Natural killer cell treated with Interleukin-12 subunit alpha and Interleukin-12 subunit beta and Interleukin-15 and Interleukin-18, amount 100 ng/mL, for 72 hours (primary cell): Measurements from ENCODE around the gene LRP4. TPM values are rescaled to one million over a fixed set of nuclear protein-coding genes. Genes with fewer than 3 reads are reported as not detected.

Experiments
- ATAC-seq, 2 donors: fragments of 150-1000 bp; cut with Tn5 transposase in 1 of 2; sonication (Bioruptor Pico), chemical (Tn5 transposase) in 1 of 2; 2 replicates each; pipeline ENCODE4 v1.10.0; 2021
- DNase-seq: peaks from one replicate; pipeline ENCODE4 v3.0.0; 2022; ENCODE audit warnings: low spot score
- H3K27ac Mint-ChIP-seq, 2 donors: 1 replicate in 1 of 2; 2 replicates in 1 of 2; pipeline ENCODE4 v1.8.0; 2022; ENCODE audit warnings: mixed read lengths in 2 of 2, mild to moderate bottlenecking in 1 of 2, moderate library complexity in 1 of 2
- H3K27me3 Mint-ChIP-seq, 2 donors: 1 replicate in 1 of 2; 2 replicates in 1 of 2; pipeline ENCODE4 v1.8.0; 2022; ENCODE audit warnings: mixed read lengths in 2 of 2
- H3K36me3 Mint-ChIP-seq: one replicate; pipeline ENCODE4 v1.8.0; 2022; ENCODE audit warnings: mixed read lengths
- H3K4me1 Mint-ChIP-seq, 2 donors: 1 replicate in 1 of 2; 2 replicates in 1 of 2; pipeline ENCODE4 v1.8.0; 2022; ENCODE audit warnings: low read depth in 2 of 2, mixed read lengths in 2 of 2, mild to moderate bottlenecking in 1 of 2
- H3K4me3 Mint-ChIP-seq: one replicate; pipeline ENCODE4 v1.8.0; 2022; ENCODE audit warnings: mixed read lengths
- H3K9me3 Mint-ChIP-seq: 2 replicates; pipeline ENCODE4 v1.8.0; 2022; ENCODE audit warnings: mixed read lengths
- total RNA-seq, 2 donors: library from RNA; stranded (reverse); gene quantifications; one replicate each; pipeline ENCODE4 v1.2.3, GENCODE V29; 2022

The LRP4 gene
- total RNA-seq, 2 donors from 2014 or later = 0.90 to 2.6 TPM

- no peak overlapping the region for H3K27ac Mint-ChIP-seq
- H3K9me3 Mint-ChIP-seq = no peaks in the 10 kb centered on the region
- H3K4me1 Mint-ChIP-seq = no peaks in the 10 kb centered on the region
- no peak for ATAC-seq
- no peak overlapping the region for H3K4me3 Mint-ChIP-seq
- DNase-seq = no peak
- H3K36me3 Mint-ChIP-seq = no peaks in the 10 kb centered on the region
- no peaks in the 10 kb centered on the region for H3K27me3 Mint-ChIP-seq
Measured at GRCh38 chr11:46895821-46896220, 22.5 kb downstream of the LRP4 start.

GRCh38 chr11:46894961-46895360 lies 23.4 kb downstream of the LRP4 start:
- Mint-ChIP-seq H3K27me3 (no peaks in the 10 kb centered on the region), H3K9me3 (no peaks in the 10 kb centered on the region), H3K27ac (no peak overlapping the region), H3K36me3 (no peaks in the 10 kb centered on the region), H3K4me1 (no peaks in the 10 kb centered on the region), H3K4me3 (no peak overlapping the region)
- ATAC-seq (no peak), DNase-seq (no peak)

GRCh38 chr11:46894506-46894905 lies 23.8 kb downstream of the LRP4 start:
- Mint-ChIP-seq H3K27ac (no peak overlapping the region), H3K4me3 (no peak overlapping the region), H3K9me3 (no peaks in the 10 kb centered on the region), H3K36me3 (no peaks in the 10 kb centered on the region), H3K4me1 (peaks cover 0 to 3% of the 10 kb centered on the region in 2 donors), H3K27me3 (no peaks in the 10 kb centered on the region)
- DNase-seq = no peak
- peak in 1 of 2 donors; percentile 26 for ATAC-seq

- H3K4me3 Mint-ChIP-seq = no peak overlapping the region
- no peaks in the 10 kb centered on the region for H3K9me3 Mint-ChIP-seq
- H3K4me1 Mint-ChIP-seq = peaks cover 0 to 3% of the 10 kb centered on the region in 2 donors
- H3K27me3 Mint-ChIP-seq = peaks cover 0 to 3% of the 10 kb centered on the region in 2 donors
- H3K27ac Mint-ChIP-seq = no peak overlapping the region
- ATAC-seq (no peak), DNase-seq (no peak)
- no peaks in the 10 kb centered on the region for H3K36me3 Mint-ChIP-seq
Measured at GRCh38 chr11:46892838-46893237, 25.5 kb downstream of the LRP4 start.

DNA sequence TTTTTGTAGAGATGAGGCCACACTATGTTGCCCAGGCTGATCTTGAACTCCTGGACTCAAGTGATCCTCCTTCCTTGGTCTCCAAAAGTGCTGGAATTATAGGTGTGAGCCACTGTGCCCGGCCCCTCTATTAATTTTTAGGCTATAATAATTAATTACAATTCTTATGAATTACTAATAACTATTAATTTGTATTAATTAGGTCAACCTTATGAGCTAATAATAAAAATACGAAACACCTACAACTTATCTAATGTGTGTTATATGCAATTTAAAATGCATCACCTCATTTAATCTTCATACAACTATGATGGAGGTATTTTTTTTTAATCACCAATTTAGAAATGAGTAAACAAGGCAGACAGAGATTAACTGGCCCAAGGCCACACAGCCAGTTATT lies 26.2 kb downstream of the LRP4 start:
- Mint-ChIP-seq H3K27ac (no peak overlapping the region), H3K36me3 (no peaks in the 10 kb centered on the region), H3K9me3 (no peaks in the 10 kb centered on the region), H3K4me1 (peaks cover 0 to 3% of the 10 kb centered on the region in 2 donors), H3K27me3 (peaks cover under 1 to 3% of the 10 kb centered on the region in 2 donors), H3K4me3 (no peak overlapping the region)
- ATAC-seq (no peak), DNase-seq (no peak)

GRCh38 chr11:46890665-46891064 lies 27.7 kb downstream of the LRP4 start:
- Mint-ChIP-seq H3K27ac (no peak overlapping the region), H3K36me3 (no peaks in the 10 kb centered on the region), H3K4me3 (no peak overlapping the region), H3K9me3 (no peaks in the 10 kb centered on the region), H3K27me3 (peaks cover 6 to 8% of the 10 kb centered on the region in 2 donors), H3K4me1 (peaks cover 0 to 3% of the 10 kb centered on the region in 2 donors)
- DNase-seq (no peak), ATAC-seq (no peak)

DNA sequence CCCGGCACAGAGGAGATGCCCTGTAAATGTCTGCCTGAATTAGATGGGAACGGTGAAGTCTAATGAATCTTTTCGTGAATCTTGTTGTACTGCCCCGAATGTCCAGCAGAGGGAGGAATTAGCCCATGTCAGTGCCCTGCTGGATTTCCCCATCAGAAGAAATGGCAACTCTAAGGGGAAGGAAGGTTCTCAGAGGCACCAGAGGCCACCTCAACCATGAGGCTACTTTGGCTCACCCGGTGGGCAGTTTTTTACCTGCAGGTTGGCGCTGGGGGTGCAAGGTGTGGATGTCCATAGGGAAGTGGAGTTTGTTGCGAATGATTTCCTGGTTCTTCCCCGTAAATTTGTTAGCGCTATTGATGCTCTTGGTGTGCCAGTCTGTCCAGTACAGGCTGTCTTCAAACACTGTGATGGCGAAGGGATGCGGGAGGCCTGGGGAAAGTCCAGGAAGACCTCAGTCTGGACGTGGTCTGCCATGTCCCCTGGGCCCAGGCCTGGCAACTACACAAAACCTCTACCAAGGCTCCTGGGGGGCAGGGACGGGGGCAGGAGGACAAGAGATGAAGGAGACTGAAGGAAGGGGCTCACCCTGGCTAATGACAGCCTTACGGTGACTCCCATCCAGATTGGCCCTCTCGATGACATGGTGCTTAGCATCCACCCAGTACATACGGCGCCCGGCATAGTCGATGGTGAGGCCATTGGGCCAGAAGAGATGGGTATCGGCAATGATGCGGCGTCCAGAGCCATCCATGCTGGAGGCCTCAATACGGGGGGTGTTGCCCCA lies 28.5 kb downstream of the LRP4 start:
- no peaks in the 10 kb centered on the region for H3K36me3 Mint-ChIP-seq
- DNase-seq (peak; percentile 73), ATAC-seq (peak; percentile 73 to 80)
- peak overlapping the region in 1 of 2 donors; percentile 8 for H3K27ac Mint-ChIP-seq
- peaks cover 6 to 8% of the 10 kb centered on the region in 2 donors for H3K27me3 Mint-ChIP-seq
- H3K9me3 Mint-ChIP-seq = no peaks in the 10 kb centered on the region
- no peak overlapping the region for H3K4me3 Mint-ChIP-seq
- H3K4me1 Mint-ChIP-seq = peaks cover 0 to 3% of the 10 kb centered on the region in 2 donors

DNA sequence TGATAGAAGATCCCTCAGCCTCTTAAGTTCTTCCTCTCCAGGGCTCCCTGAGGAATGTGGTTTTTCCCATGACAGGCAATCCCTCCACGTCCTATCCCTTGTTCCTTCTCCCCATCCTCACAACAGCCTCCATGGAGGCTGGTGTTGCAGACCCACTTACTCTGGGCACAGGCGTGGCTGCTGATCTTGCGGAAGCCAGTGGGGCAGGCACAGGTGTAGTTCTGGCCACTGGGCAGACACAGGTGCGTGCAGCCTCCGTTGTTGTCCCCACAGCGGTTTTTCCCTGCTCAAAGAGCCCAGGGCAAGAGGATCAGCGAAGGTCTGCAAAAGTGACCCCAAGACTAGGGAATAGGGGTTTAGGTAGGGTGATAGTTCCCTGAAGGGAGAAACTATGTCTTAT lies 29.1 kb downstream of the LRP4 start:
- Mint-ChIP-seq H3K27me3 (peaks cover 6 to 8% of the 10 kb centered on the region in 2 donors), H3K9me3 (no peaks in the 10 kb centered on the region), H3K4me3 (no peak overlapping the region), H3K36me3 (no peaks in the 10 kb centered on the region), H3K4me1 (peaks cover 0 to 3% of the 10 kb centered on the region in 2 donors), H3K27ac (no peak overlapping the region)
- DNase-seq (no peak), ATAC-seq (peak in 1 of 2 donors; percentile 20)

DNA sequence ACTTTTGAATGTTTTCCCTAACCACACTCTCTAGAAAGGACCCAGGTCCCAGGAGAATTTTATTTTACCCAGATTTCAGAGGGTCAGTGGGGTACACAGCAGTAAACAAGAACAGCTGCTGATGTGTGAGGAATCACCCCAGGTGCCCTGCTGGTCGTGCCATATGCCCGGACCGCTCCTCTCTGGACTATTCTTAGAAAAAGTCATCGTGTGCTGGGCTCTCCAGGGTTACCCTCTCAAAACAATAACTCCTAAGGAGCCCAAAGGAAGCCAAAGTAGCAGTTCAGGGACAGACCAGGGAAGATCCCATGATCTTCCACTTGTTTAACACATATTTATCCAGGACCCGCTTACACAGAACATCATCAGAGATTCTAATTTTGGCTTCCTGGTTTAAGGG lies 29.7 kb downstream of the LRP4 start:
- Mint-ChIP-seq H3K4me1 (peaks cover 0 to 3% of the 10 kb centered on the region in 2 donors), H3K27me3 (peaks cover 10 to 12% of the 10 kb centered on the region in 2 donors), H3K9me3 (no peaks in the 10 kb centered on the region), H3K4me3 (no peak overlapping the region), H3K27ac (no peak overlapping the region), H3K36me3 (no peaks in the 10 kb centered on the region)
- no peak for ATAC-seq
- DNase-seq = no peak

GRCh38 chr11:46886211-46886610 lies 32.1 kb downstream of the LRP4 start:
- Mint-ChIP-seq H3K4me1 (peaks cover 0 to 3% of the 10 kb centered on the region in 2 donors), H3K36me3 (no peaks in the 10 kb centered on the region), H3K9me3 (no peaks in the 10 kb centered on the region), H3K27ac (no peak overlapping the region), H3K4me3 (no peak overlapping the region), H3K27me3 (peaks cover 12 to 15% of the 10 kb centered on the region in 2 donors)
- DNase-seq = no peak
- ATAC-seq = peak in 1 of 2 donors; percentile 8

DNA sequence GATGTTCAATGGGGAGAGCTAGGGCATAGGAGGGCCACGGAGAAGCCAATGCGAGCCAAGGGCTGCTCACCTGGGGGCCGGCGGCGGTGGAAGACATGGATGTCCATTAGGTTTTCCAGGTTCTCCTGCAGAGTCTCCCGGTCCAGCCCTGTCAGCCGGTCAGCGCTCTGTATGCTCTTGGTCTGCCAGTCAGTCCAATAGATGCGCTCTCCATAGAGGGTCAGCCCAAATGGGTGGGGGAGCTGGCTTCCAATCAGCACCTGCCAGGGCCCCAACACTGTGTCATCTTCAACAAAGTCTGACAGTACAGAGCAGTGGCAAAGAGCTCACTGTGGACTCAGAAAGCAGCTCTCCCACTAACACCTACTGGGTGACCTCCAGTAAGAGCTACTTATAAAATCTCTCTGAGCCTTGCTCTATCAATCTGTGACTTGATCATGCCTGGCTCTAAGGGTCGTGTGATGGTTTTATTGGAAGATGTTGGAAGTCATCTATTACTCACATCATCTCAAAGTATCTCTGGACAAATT lies 39.2 kb downstream of the LRP4 start:
- H3K9me3 Mint-ChIP-seq = no peaks in the 10 kb centered on the region

GRCh38 chr11:46877580-46877979 lies 40.8 kb downstream of the LRP4 start:
- ATAC-seq = no peak
- H3K4me1 Mint-ChIP-seq = no peaks in the 10 kb centered on the region
- H3K9me3 Mint-ChIP-seq = no peaks in the 10 kb centered on the region
- H3K27me3 Mint-ChIP-seq = peaks cover 2 to 6% of the 10 kb centered on the region in 2 donors
- no peak for DNase-seq
- H3K4me3 Mint-ChIP-seq = no peak overlapping the region
- no peak overlapping the region for H3K27ac Mint-ChIP-seq
- no peaks in the 10 kb centered on the region for H3K36me3 Mint-ChIP-seq

More for the DNA sequence above, 39.2 kb downstream of the LRP4 start:
- H3K27me3 Mint-ChIP-seq = peaks cover 6 to 9% of the 10 kb centered on the region in 2 donors
- no peaks in the 10 kb centered on the region for H3K36me3 Mint-ChIP-seq
- H3K27ac Mint-ChIP-seq = no peak overlapping the region
- peak in 1 of 2 donors; percentile 31 for ATAC-seq
- DNase-seq = no peak
- H3K4me1 Mint-ChIP-seq = no peaks in the 10 kb centered on the region
- H3K4me3 Mint-ChIP-seq = no peak overlapping the region

- H3K27ac Mint-ChIP-seq = no peak overlapping the region
- no peak overlapping the region for H3K4me3 Mint-ChIP-seq
- H3K36me3 Mint-ChIP-seq = no peaks in the 10 kb centered on the region
- H3K9me3 Mint-ChIP-seq = no peaks in the 10 kb centered on the region
- no peaks in the 10 kb centered on the region for H3K4me1 Mint-ChIP-seq
- H3K27me3 Mint-ChIP-seq = peaks cover 4 to 6% of the 10 kb centered on the region in 2 donors
- ATAC-seq (no peak), DNase-seq (no peak)
Measured at GRCh38 chr11:46876471-46876870, 41.9 kb downstream of the LRP4 start.

- ATAC-seq = no peak
Measured at GRCh38 chr11:46874586-46874985, 43.8 kb downstream of the LRP4 start.

More at GRCh38 chr11:46874586-46874985, 43.8 kb downstream of the LRP4 start:
- Mint-ChIP-seq H3K27ac (no peak overlapping the region), H3K27me3 (peaks cover 6 to 7% of the 10 kb centered on the region in 2 donors), H3K36me3 (no peaks in the 10 kb centered on the region), H3K9me3 (no peaks in the 10 kb centered on the region), H3K4me1 (no peaks in the 10 kb centered on the region), H3K4me3 (no peak overlapping the region)
- DNase-seq = no peak
